Aorta (tissue), 5 donors: ENCODE measurements around the gene GRAMD4. TPM values are rescaled to one million over a fixed set of nuclear protein-coding genes. Genes with fewer than 3 reads are reported as not detected.
"Not testable (repeated sequence)": the region's sequence is repeated elsewhere in the genome, so short reads cannot be mapped to it uniquely, and the experiment has no call there.

ENCODE experiments used
- ATAC-seq: fragments of 200-7000 bp; cut with Tn5 transposase; one replicate; pipeline ENCODE4 v1.9.1; 2022; ENCODE audit warnings: moderate library complexity; ENCODE audit not compliant: low FRiP score
- DNase-seq, 2 donors: peaks; one replicate each; pipeline ENCODE4 v3.0.0-alpha.2; 2020
- H3K27ac ChIP-seq, 2 donors: one replicate each; pipeline ENCODE4 v1.5.1; 2013; ENCODE audit warnings: low read length in 2 of 2, mild to moderate bottlenecking in 2 of 2, moderate library complexity in 2 of 2, control low read depth in 1 of 2, inconsistent platforms in 1 of 2, low read depth in 1 of 2
- H3K27me3 ChIP-seq, 2 donors: one replicate each; pipeline ENCODE4 v1.6.1; 2013; ENCODE audit warnings: control low read depth in 1 of 2, low read length in 1 of 2, mild to moderate bottlenecking in 1 of 2, moderate library complexity in 1 of 2; ENCODE audit not compliant: insufficient read depth in 2 of 2, control insufficient read depth in 1 of 2
- H3K36me3 ChIP-seq, 2 donors: one replicate each; pipeline ENCODE4 v1.6.1; 2013; ENCODE audit warnings: control low read depth in 1 of 2, low read length in 1 of 2, mild to moderate bottlenecking in 1 of 2; ENCODE audit not compliant: insufficient read depth in 2 of 2, control insufficient read depth in 1 of 2
- H3K4me1 ChIP-seq, 2 donors: one replicate each; pipeline ENCODE4 v1.6.1; 2013; ENCODE audit warnings: low read length in 2 of 2, control low read depth in 1 of 2, mild to moderate bottlenecking in 1 of 2, moderate library complexity in 1 of 2; ENCODE audit not compliant: insufficient read depth in 2 of 2, control insufficient read depth in 1 of 2
- H3K4me3 ChIP-seq, 2 donors: one replicate each; pipeline ENCODE4 v1.5.1; 2013; ENCODE audit warnings: low read length in 2 of 2, control low read depth in 1 of 2, mild to moderate bottlenecking in 1 of 2
- H3K9me3 ChIP-seq: one replicate; pipeline ENCODE4 v1.6.1; 2013; ENCODE audit warnings: mild to moderate bottlenecking, low read length; ENCODE audit not compliant: control insufficient read depth
- WGBS, 2 donors: extraction: QIAGEN DNeasy Blood & Tissue Kit; methylation state at CpG; one replicate each; pipeline ENCODE4 v1.1.7; 2013; 5-methylcytosine and 5-hydroxymethylcytosine counted together
- intact Hi-C, 2 donors: fragments of 100-400 bp; cut with DNase I; formaldehyde crosslinking; loops; one replicate each; pipeline versions ENCODE4 v1.14.2 to v1.15.0; 2022
- polyA plus RNA-seq, 2 donors: library from polyadenylated mRNA; stranded (reverse); fragments of 200-250 nt; gene quantifications; one replicate each; pipeline ENCODE4 v1.2.3, GENCODE V29; 2013
- total RNA-seq, 2 donors: library from RNA; stranded (reverse); fragmentation: NEBNext Ultra II Directional; extraction: Animal tissue kit (Norgen Biotek cat#: 25700); gene quantifications; one replicate each; pipeline ENCODE4 v1.2.1, GENCODE V29; 2021
- donor health status: healthy with polysubstance abuse.
- donor health status: Bipolar disorder and iron deficiency.
- donor health status: DM: no; HTN: no; CAD: no.
- donor health status: DM: no; HTN: no; CAD: no.
- donor health status: DM: yes; HTN: yes; CAD: no.

GRAMD4 gene
- total and polyA plus RNA-seq, 4 donors = 5.5 to 37.1 (median 11.2) TPM

DNA sequence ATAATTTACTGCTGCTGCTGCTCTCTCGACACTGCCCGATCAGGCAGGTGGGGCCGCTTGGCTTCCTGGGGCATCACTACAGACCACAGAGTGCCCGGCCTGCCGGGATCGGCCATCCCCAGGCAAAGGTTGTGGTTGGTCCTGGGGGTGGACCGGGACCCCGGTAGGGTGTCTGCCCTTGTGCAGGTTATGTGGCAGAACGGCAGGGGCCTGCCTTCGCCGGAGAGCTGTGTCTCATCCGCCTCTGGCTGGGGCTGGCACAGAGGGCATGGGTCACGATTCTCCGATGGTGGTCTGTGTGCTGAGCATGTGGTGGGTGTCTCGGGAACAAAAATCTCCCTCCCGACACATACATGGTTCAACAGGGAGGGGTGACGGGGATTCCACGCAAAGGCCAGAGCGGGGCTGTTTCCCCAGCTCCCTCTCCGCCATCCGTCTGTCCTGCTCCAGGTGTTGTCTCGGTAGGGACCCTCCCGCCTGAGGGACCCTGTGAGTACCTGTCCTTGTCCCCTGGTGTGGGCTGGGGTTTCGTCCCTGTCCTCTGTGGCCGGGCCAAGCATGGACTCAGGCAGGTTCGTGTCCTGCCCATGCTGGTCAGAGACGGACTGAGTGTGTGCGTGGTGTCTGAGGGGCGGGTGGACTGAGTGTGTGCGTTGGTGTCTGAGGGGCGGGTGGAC, 7.8 kb downstream of the GRAMD4 start:
- no peak overlapping the region for H3K4me3 ChIP-seq
- H3K27ac ChIP-seq = no peak overlapping the region
- no peaks in the 10 kb centered on the region for H3K36me3 ChIP-seq
- ATAC-seq (no peak), DNase-seq (peak; percentile 37 to 74)
- intact Hi-C loops = no loop called here
- no peaks in the 10 kb centered on the region for H3K4me1 ChIP-seq
- WGBS, 2 donors = 96 to 97% methylated on average over 31 of the region's 31 CpGs
- H3K9me3 ChIP-seq = no peaks in the 10 kb centered on the region
- H3K27me3 ChIP-seq = no peaks in the 10 kb centered on the region

DNA sequence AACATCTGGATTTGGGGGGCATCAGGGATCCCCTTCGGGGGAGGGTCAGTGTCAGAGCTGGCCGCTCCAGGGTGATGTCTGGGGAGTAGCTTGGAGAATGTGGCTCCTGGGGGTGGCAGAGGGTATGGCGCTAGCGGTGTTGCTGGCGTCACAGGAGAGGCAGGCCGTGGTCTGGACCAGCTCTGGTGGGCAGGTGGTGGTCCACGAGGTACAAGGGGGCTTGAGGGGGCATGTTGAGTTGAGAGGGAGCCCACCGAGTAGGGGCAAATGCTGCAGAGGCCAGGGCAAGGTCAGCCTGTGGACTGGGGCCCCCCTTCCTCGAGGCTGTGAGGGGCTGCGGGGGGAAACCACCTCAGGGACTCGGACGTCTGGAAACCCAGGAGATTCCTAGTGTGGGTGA, 8.6 kb downstream of the GRAMD4 start:
- Histone ChIP-seq H3K36me3 (no peaks in the 10 kb centered on the region), H3K27me3 (no peaks in the 10 kb centered on the region), H3K9me3 (no peaks in the 10 kb centered on the region), H3K27ac (no peak overlapping the region), H3K4me1 (no peaks in the 10 kb centered on the region), H3K4me3 (no peak overlapping the region)
- WGBS, 2 donors = 95 to 98% methylated on average over 11 to 12 of the region's 12 CpGs
- intact Hi-C loops = no loop called here
- DNase-seq = no peak
- ATAC-seq = no peak

DNA sequence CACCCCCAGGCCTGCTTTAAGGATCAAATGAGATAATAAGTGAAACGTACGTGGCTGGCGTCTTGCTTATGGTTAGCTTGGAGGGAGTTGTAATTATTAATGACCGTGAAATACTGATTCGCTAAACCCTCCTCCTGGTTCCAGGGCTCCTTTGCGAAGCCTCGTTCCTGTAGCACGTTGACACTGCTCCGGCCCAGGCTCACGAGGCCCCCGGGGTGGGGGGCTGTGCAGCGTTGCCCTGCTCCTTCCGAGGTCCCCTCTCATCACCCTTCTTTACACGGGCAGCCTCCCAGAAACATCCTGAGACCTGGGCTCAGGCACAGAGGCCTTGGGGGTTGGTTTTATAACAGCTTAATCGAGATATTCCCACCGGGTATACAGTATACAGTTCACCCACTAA, 9.1 kb downstream of the GRAMD4 start:
- no peaks in the 10 kb centered on the region for H3K36me3 ChIP-seq
- no peak for DNase-seq
- no peaks in the 10 kb centered on the region for H3K9me3 ChIP-seq
- H3K4me1 ChIP-seq = no peaks in the 10 kb centered on the region
- H3K27ac ChIP-seq = no peak overlapping the region
- ATAC-seq = no peak
- intact Hi-C loops = no loop called here
- 92 to 95% methylated on average over 16 of the region's 16 CpGs for WGBS, 2 donors
- H3K4me3 ChIP-seq = no peak overlapping the region
- no peaks in the 10 kb centered on the region for H3K27me3 ChIP-seq

DNA sequence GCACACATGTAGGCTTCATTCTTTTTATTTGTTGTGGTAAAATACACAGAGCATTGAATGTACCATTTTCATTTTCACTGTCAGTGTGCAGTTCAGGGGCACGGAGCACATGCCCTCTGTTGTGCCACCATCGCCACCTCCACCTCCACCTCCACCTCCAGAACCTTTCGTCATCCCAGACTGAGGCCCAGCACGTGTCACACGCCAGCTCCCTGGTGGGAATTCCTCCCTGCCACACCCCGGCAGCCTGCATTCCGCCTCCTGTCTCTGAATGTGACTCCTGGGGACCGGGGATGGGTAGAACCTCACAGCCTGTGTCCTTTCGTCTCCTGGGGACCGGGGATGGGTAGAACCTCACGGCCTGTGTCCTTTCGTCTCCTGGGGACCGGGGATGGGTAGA, 10.9 kb downstream of the GRAMD4 start:
- ATAC-seq = no peak
- intact Hi-C loops = no loop called here
- DNase-seq = no peak
- no peaks in the 10 kb centered on the region for H3K36me3 ChIP-seq
- 96% methylated on average over 11 to 13 of the region's 13 CpGs for WGBS, 2 donors
- H3K4me1 ChIP-seq = no peaks in the 10 kb centered on the region
- no peaks in the 10 kb centered on the region for H3K9me3 ChIP-seq
- no peaks in the 10 kb centered on the region for H3K27me3 ChIP-seq
- H3K27ac ChIP-seq = no peak overlapping the region
- H3K4me3 ChIP-seq = no peak overlapping the region

DNA sequence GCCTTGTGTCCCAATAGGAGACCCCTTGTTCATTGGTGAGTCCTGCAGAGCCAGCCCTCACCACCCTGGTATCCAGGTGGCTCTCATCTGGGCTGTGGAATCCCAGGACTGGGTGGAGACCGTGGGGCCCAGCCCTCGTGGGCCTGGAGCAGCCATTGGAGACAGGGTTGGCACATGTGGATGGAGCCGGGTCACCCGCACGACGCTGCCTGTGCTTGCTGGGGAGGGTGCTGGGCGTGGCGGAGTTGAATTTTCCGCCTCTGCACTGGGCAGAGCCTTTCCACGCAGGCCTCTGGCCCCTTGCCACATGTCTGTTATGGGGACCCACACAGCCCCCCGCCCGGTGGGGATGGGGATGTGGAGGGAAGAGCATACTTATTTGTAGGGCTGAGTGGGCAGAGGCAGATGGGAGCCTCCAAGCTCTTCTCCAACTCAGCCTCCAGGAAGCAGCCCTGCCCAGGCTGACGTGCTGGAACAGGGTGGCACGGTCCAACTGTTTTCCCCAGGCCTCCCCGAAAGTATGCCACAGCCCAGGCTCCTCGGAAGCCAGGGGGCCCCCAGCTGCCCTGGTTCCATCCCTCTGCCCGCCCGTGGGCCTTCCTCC, 12.6 kb downstream of the GRAMD4 start:
- Histone ChIP-seq H3K9me3 (no peaks in the 10 kb centered on the region), H3K4me1 (no peaks in the 10 kb centered on the region), H3K27me3 (no peaks in the 10 kb centered on the region), H3K36me3 (no peaks in the 10 kb centered on the region), H3K27ac (no peak overlapping the region), H3K4me3 (no peak overlapping the region)
- intact Hi-C loops = no loop called here
- DNase-seq (no peak), ATAC-seq (no peak)
- 88 to 93% methylated on average over 18 of the region's 18 CpGs for WGBS, 2 donors

DNA sequence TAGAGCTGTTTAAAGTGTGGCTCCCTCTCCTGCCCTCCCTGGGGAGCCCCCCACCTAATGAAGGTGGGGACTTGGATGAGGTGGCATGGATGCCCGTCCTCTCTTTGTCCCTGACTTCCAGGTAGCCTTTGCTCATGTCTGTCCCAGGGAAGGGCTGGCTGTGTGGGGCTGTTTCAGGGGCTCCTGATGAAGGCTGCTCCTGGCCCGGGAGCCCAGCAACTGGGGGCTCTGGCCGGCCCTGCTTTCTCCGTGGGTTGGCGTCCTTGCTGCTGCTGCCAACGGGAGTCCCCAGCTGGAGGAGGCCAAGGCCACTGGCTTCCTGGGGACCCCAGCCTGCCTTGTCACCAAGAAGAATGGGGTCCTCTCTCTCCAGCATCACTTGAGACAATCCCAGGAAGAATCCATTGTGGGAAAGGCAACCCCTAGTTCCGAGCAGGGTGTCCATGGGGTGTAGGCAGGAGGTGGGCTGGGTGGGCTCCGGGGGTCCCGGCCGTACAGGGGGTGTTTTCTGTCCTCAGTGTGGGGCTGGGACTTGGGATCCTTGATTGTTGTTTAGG, 13.2 kb downstream of the GRAMD4 start:
- WGBS, 2 donors = 93% methylated on average over 10 of the region's 10 CpGs
- Histone ChIP-seq H3K4me1 (no peaks in the 10 kb centered on the region), H3K27ac (no peak overlapping the region)

DNA sequence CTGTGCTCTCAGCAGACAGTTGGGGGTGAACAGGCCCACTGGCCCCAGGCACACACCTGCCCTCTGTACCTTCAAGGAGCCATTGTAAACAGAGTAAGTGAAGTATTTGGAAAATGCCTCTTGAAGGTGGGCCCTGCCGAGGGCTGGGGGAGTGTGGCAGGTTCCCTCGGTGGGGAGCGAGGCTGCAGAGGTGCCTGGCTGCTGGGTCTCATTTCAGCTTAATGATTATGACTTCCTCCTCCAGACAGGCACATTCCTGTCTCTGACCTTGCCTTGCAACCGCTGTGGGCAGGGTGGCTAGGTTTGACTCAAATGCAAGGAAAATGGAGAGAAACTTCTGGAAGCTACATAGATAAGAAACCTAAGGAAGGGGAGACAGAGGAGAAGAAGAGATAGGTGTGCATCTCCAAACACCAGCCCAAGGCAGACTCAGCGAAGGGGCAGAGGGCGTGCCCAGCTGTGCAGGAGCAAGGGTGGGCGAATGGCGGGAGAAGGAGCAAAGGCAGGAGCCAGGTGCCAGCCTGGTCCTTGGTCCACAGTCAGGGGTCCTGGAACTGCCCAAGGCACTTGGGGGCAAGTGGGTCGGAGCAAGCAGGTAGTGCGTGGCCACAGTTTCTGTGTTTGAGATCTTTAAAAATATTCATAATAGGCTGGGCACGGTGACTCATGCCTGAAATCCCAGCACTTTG, 14.0 kb downstream of the GRAMD4 start:
- ATAC-seq (no peak), DNase-seq (no peak)
- Histone ChIP-seq H3K4me3 (no peak overlapping the region), H3K36me3 (no peaks in the 10 kb centered on the region), H3K27me3 (no peaks in the 10 kb centered on the region), H3K9me3 (no peaks in the 10 kb centered on the region), H3K27ac (no peak overlapping the region), H3K4me1 (no peaks in the 10 kb centered on the region)
- intact Hi-C loops = no loop called here
- WGBS, 2 donors = 90 to 94% methylated on average over 11 of the region's 11 CpGs

More for the DNA sequence above, 13.2 kb downstream of the GRAMD4 start:
- intact Hi-C loops = no loop called here
- Histone ChIP-seq H3K9me3 (no peaks in the 10 kb centered on the region), H3K4me3 (no peak overlapping the region), H3K27me3 (no peaks in the 10 kb centered on the region), H3K36me3 (no peaks in the 10 kb centered on the region)
- ATAC-seq (no peak), DNase-seq (peak in 1 of 2 donors; percentile 65)

DNA sequence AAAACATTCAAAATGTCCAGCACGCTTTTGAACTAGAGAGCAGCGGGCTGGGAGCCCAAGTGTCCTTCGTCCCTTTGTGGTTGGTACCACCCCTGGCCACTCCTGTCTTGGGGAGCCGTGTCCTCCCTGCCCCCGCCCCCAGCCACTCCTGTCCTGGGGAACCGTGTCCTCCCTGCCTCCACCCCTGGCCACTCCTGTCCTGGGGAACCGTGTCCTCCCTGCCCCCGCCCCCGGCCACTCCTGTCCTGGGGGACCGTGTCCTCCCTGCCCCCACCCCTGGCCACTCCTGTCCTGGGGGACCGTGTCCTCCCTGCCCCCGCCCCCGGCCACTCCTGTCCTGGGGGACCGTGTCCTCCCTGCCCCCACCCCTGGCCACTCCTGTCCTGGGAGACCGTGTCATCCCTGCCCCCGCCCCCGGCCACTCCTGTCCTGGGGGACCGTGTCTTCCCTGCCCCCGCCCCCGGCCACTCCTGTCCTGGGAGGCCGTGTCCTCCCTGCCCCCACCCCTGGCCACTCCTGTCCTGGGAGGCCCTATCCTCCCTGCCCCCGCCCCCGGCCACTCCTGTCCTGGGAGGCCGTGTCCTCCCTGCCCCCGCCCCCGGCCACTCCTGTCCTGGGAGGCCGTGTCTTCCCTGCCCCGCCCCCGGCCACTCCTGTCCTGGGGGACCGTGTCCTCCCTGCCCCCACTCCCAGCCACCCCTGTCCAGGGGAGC, 14.9 kb downstream of the GRAMD4 start:
- H3K9me3 ChIP-seq, H3K27me3 ChIP-seq, H3K27ac ChIP-seq, H3K4me1 ChIP-seq, H3K36me3 ChIP-seq, intact Hi-C loops, ATAC-seq, DNase-seq, H3K4me3 ChIP-seq: not testable (repeated sequence)
- WGBS, 2 donors = 46 to 47% methylated on average over 24 to 28 of the region's 30 CpGs
